Heart left ventricle (tissue), 16 donors: ENCODE measurements around the gene CSTPP1. TPM values are rescaled to one million over a fixed set of nuclear protein-coding genes. Genes with fewer than 3 reads are reported as not detected.
A peak's percentile ranks its signal among the peaks of the same experiment; 100 is the strongest.

ENCODE experiments used
- ATAC-seq, 4 donors: fragments of 200-7000 bp; cut with Tn5 transposase; one replicate each; pipeline ENCODE4 v1.9.1; 2020 to 2022; ENCODE audit warnings: moderate library complexity in 4 of 4, mild to moderate bottlenecking in 3 of 4, moderate number of reproducible peaks in 1 of 4
- DNase-seq, 5 donors: peaks; one replicate each; pipeline ENCODE4 v3.0.0-alpha.2; 2020
- H3K27ac ChIP-seq, 12 donors: fragments of 200-600 bp; sonication (generic) in 4 of 12; one replicate each; pipeline versions ENCODE4 v1.5.0 to v1.8.0; 2016 to 2022; ENCODE audit warnings: mild to moderate bottlenecking in 2 of 12
- H3K27me3 ChIP-seq, 9 donors: fragments of 200-600 bp; sonication (generic) in 2 of 9; one replicate each; pipeline versions ENCODE4 v1.5.1 to v1.8.0; 2016 to 2022; ENCODE audit warnings: mild to moderate bottlenecking in 3 of 9
- H3K36me3 ChIP-seq, 9 donors: fragments of 200-600 bp; sonication (generic) in 2 of 9; one replicate each; pipeline versions ENCODE4 v1.5.0 to v1.8.0; 2018 to 2022; ENCODE audit warnings: mild to moderate bottlenecking in 2 of 9
- H3K4me1 ChIP-seq, 12 donors: fragments of 200-600 bp; sonication (generic) in 4 of 12; one replicate each; pipeline versions ENCODE4 v1.5.0 to v1.8.0; 2016 to 2022; ENCODE audit warnings: mild to moderate bottlenecking in 3 of 12
- H3K4me3 ChIP-seq, 12 donors: fragments of 200-600 bp; sonication (generic) in 4 of 12; one replicate each; pipeline versions ENCODE4 v1.5.0 to v1.8.0; 2017 to 2022; ENCODE audit warnings: mild to moderate bottlenecking in 9 of 12, moderate library complexity in 4 of 12
- H3K9me3 ChIP-seq, 12 donors: fragments of 200-600 bp; sonication (generic) in 4 of 12; one replicate each; pipeline versions ENCODE4 v1.5.0 to v1.8.0; 2016 to 2022; ENCODE audit warnings: mild to moderate bottlenecking in 1 of 12
- POLR2A ChIP-seq, 2 donors: fragments of 450-650 bp; IDR thresholded peaks; one replicate each; pipeline ENCODE4 v1.6.1; 2017; ENCODE audit warnings: antibody characterized with exemption in 2 of 2, mild to moderate bottlenecking in 2 of 2, moderate library complexity in 2 of 2
- WGBS, 4 donors: extraction: QIAGEN DNeasy Blood & Tissue Kit in 2 of 4; methylation state at CpG; one replicate each; pipeline versions ENCODE4 v1.1.5 to v1.1.7; 2013 to 2018; 5-methylcytosine and 5-hydroxymethylcytosine counted together
- intact Hi-C, 10 donors: fragments of 100-400 bp; cut with DNase I; formaldehyde crosslinking; loops; one replicate each; pipeline versions ENCODE4 v1.11.1 to v1.14.2; 2022
- polyA plus RNA-seq, 2 donors: library from polyadenylated mRNA; stranded (reverse); fragments of 200-250 nt; gene quantifications; one replicate each; pipeline ENCODE4 v1.2.3, GENCODE V29; 2013
- total RNA-seq, 9 donors: library from RNA; depleted of rRNA in 2 of 9; stranded (reverse); fragments of >200 nt in 2 of 9; fragmentation: NEBNext Ultra II Directional in 3 of 9; extraction: Animal tissue kit (Norgen Biotek cat#: 25700) in 3 of 9; gene quantifications; one replicate each; pipeline versions ENCODE4 v1.1.0 to v1.2.4, GENCODE V29; 2016 to 2023
- TF ChIP-seq, protein P1 (sequence below), 12 donors: fragments of 200-600 bp; sonication (generic) in 4 of 12; IDR thresholded peaks; one replicate each; pipeline versions ENCODE4 v1.5.0 to v1.8.0; 2018 to 2022; ENCODE audit warnings: antibody characterized with exemption in 12 of 12, mild to moderate bottlenecking in 5 of 12
- donor health status: ischemic (EF 13 %, LVEDD 7.1; RV severe dilation, severe dysfunction).
- donor health status: healthy with polysubstance abuse.
- donor health status: DM: no; HTN: yes; CAD: no.
- donor health status: DM: no; HTN: no; CAD: no.
- donor health status: ischemic (EF 25% LVEDD 6.9; RV normal size, moderate dysfunction).
- donor health status: ischemic (EF 25% LVEDD 5.7; RV mildly dilated, moderate dysfunction).
- donor health status: healthy.
- donor health status: DM: yes; HTN: yes; CAD: no.
- donor health status: ischemic (EF 35%, LVEDD 5.7; RV mildly dilated, moderate dysfunction).
- donor health status: nonischemic (EF 11% LVEDD 7.7; RV severe dilation, severe dysfunction).
- donor health status: DM: yes; HTN: yes; CAD: no.
- donor health status: PGD.
- donor health status: ischemic (EF 29% LVEDD 5.4; RV normal size, mild dysfunction).
- donor health status: nonischemic (EF 23%, LVEDD 6.1; RV moderate dilation, normal function).

The CSTPP1 gene
- total and polyA plus RNA-seq, 11 donors: 9.9 to 33.4 (median 14.7) TPM

DNA sequence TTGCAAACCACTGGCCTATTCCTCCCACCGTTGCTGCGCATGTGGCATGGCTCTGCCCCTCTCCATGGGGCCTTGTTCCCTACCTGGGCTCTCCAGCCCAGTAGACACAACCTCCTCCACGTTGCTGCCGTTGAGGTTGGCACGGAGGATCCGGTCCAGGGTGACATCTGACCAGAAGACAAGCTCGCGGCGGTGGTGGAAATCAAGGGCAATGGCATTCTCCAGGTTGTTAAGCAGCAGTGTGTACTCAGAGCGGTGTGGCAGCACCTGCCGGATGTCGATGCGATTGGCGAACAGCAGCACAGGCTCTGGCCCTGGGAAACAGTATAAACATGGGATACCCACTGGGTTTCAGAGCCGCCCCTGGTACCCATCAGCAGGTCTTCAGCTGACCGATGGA is 42.1 kb upstream of the CSTPP1 start:
- WGBS, 4 donors: 93 to 98% (median 96%) methylated on average over 15 to 16 of the region's 16 CpGs
- intact Hi-C loops: loop anchor here in 2 of 10 donors (5.0 to 10.0 kb wide), 2 partner anchors 460 to 463 kb away; partner anchors contain the start of gene MYBPC3 (in 1 of the 2)
- H3K36me3 ChIP-seq: peaks cover 0 to 34% (median 18%) of the 10 kb centered on the region in 9 donors

GRCh38 chr11:46894961-46895360 is 41.6 kb upstream of the CSTPP1 start:
- ATAC-seq (no peak), DNase-seq (no peak)
- intact Hi-C loops: loop anchor here in 2 of 10 donors (5.0 to 10.0 kb wide), 2 partner anchors 460 to 462 kb away; partner anchors contain the start of gene MYBPC3 (in 1 of the 2)
- Histone ChIP-seq H3K36me3 (peaks cover 0 to 36% (median 20%) of the 10 kb centered on the region in 9 donors), H3K4me3 (no peak overlapping the region), H3K9me3 (no peaks in the 10 kb centered on the region), H3K4me1 (peaks cover 0 to 16% (median 2%) of the 10 kb centered on the region in 12 donors), H3K27me3 (no peaks in the 10 kb centered on the region), H3K27ac (no peak overlapping the region)
- TF ChIP-seq, protein P1, sequence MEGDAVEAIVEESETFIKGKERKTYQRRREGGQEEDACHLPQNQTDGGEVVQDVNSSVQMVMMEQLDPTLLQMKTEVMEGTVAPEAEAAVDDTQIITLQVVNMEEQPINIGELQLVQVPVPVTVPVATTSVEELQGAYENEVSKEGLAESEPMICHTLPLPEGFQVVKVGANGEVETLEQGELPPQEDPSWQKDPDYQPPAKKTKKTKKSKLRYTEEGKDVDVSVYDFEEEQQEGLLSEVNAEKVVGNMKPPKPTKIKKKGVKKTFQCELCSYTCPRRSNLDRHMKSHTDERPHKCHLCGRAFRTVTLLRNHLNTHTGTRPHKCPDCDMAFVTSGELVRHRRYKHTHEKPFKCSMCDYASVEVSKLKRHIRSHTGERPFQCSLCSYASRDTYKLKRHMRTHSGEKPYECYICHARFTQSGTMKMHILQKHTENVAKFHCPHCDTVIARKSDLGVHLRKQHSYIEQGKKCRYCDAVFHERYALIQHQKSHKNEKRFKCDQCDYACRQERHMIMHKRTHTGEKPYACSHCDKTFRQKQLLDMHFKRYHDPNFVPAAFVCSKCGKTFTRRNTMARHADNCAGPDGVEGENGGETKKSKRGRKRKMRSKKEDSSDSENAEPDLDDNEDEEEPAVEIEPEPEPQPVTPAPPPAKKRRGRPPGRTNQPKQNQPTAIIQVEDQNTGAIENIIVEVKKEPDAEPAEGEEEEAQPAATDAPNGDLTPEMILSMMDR (IDR thresholded peaks at IDR 0.05): no peak
- no peak for TF ChIP-seq POLR2A (IDR thresholded peaks at IDR 0.05)
- WGBS, 4 donors: 82 to 95% (median 90%) methylated on average over 10 of the region's 10 CpGs

More for the DNA sequence above, 42.1 kb upstream of the CSTPP1 start:
- peaks cover 0 to 16% (median 2%) of the 10 kb centered on the region in 12 donors for H3K4me1 ChIP-seq
- H3K27me3 ChIP-seq: no peaks in the 10 kb centered on the region
- no peaks in the 10 kb centered on the region for H3K9me3 ChIP-seq
- DNase-seq (no peak), ATAC-seq (no peak)
- no peak overlapping the region for H3K27ac ChIP-seq
- no peak overlapping the region for H3K4me3 ChIP-seq
- TF ChIP-seq, protein P1 (IDR thresholded peaks at IDR 0.05): no peak

- Histone ChIP-seq H3K27me3 (no peaks in the 10 kb centered on the region), H3K9me3 (no peaks in the 10 kb centered on the region), H3K36me3 (peaks cover 0 to 36% (median 20%) of the 10 kb centered on the region in 9 donors), H3K4me1 (peaks cover 0 to 16% (median 2%) of the 10 kb centered on the region in 12 donors), H3K27ac (peak overlapping the region in 3 of 12 donors; percentile 9 to 49 (median 22)), H3K4me3 (no peak overlapping the region)
- DNase-seq (peak; percentile 67 to 86 (median 80)), ATAC-seq (peak; percentile 88 to 95 (median 93))
- intact Hi-C loops: loop anchor here in 1 of 10 donors (10.0 kb wide), 1 partner anchor 459 kb away; the partner anchor contains the start of gene MYBPC3
- TF ChIP-seq, protein P1 (IDR thresholded peaks at IDR 0.05): no peak
- TF ChIP-seq POLR2A (IDR thresholded peaks at IDR 0.05): no peak
- 49 to 66% (median 57%) methylated on average over 6 to 10 of the region's 10 CpGs for WGBS, 4 donors
Measured at GRCh38 chr11:46895821-46896220, 40.7 kb upstream of the CSTPP1 start.

DNA sequence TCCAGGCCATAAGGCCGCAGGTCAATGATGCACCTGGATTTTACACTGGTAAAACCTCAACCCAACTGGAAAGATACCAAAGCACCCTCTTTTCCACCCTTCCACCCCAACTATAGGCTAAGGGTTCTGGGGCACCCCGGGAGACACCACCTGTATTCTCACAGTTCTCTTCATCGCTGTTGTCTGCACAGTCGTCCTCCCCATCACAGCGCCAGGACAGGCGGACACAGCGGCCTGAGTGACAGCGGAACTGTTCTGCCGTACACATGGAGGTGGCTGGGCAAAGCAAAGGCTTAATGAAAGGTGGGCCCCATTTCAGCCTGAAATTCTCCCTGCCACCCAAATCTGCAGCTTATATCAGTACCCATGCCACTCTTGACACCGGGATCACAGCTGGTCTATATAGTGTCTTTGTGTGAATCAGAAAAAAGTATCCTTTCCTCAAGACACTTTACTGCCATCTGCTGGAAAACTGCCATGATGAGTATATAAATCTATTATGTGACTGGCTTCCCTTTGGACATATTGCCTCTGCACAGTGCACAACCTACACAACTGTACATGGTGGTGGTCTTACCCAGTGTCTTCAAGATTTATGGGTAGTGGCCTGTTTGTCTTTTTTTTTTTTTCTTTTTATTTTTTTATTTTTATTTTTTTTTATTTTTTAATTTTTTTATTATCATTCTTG is 39.7 kb upstream of the CSTPP1 start:
- H3K36me3 ChIP-seq: peaks cover 0 to 31% (median 20%) of the 10 kb centered on the region in 9 donors
- H3K27me3 ChIP-seq: no peaks in the 10 kb centered on the region
- H3K27ac ChIP-seq: peak overlapping the region in 1 of 12 donors; percentile 22
- 92 to 95% (median 93%) methylated on average over 10 of the region's 10 CpGs for WGBS, 4 donors
- no peak for DNase-seq
- H3K4me3 ChIP-seq: no peak overlapping the region
- peak in 1 of 4 donors; percentile 19 for ATAC-seq
- peaks cover 0 to 16% (median 2%) of the 10 kb centered on the region in 12 donors for H3K4me1 ChIP-seq
- intact Hi-C loops: loop anchor here in 1 of 10 donors (10.0 kb wide), 1 partner anchor 458 kb away; the partner anchor contains the start of gene MYBPC3
- TF ChIP-seq POLR2A (IDR thresholded peaks at IDR 0.05): no peak
- TF ChIP-seq, protein P1 (IDR thresholded peaks at IDR 0.05): peak in 3 of 12 donors; percentile 9 to 23 (median 18)
- H3K9me3 ChIP-seq: no peaks in the 10 kb centered on the region
